Activated T-cell treated with anti-CD3 and anti-CD28 coated beads for 48 hours (primary cell): ENCODE measurements around the gene BOD1L1.
"Not testable (repeated sequence)": the region's sequence is repeated elsewhere in the genome, so short reads cannot be mapped to it uniquely, and the experiment has no call there.

Experiments used
- DNase-seq: peaks from one replicate; pipeline ENCODE4 v3.0.0-alpha.2; 2020; ENCODE audit warnings: low read depth

BOD1L1 gene

GRCh38 chr4:13618212-13618806 is 9.2 kb downstream of the BOD1L1 start:
- DNase-seq: no peak

- no peak for DNase-seq
Observed at GRCh38 chr4:13617801-13618200, 9.7 kb downstream of the BOD1L1 start.

GRCh38 chr4:13616597-13616996 is 10.9 kb downstream of the BOD1L1 start:
- DNase-seq: no peak

- DNase-seq: no peak
Observed at GRCh38 chr4:13615161-13615560, 12.4 kb downstream of the BOD1L1 start.

GRCh38 chr4:13612569-13612968 is 15.0 kb downstream of the BOD1L1 start:
- no peak for DNase-seq

GRCh38 chr4:13611283-13611842 is 16.2 kb downstream of the BOD1L1 start:
- no peak for DNase-seq

- no peak for DNase-seq
Observed at GRCh38 chr4:13605330-13605729, 22.2 kb downstream of the BOD1L1 start.

GRCh38 chr4:13601848-13602247 is 25.7 kb downstream of the BOD1L1 start:
- DNase-seq: no peak

GRCh38 chr4:13601048-13601447 is 26.5 kb downstream of the BOD1L1 start:
- DNase-seq: no peak

GRCh38 chr4:13599159-13599558 is 28.4 kb downstream of the BOD1L1 start:
- DNase-seq: no peak

GRCh38 chr4:13597604-13598003 is 29.9 kb downstream of the BOD1L1 start:
- DNase-seq: no peak

- no peak for DNase-seq
Observed at GRCh38 chr4:13597141-13597540, 30.4 kb downstream of the BOD1L1 start.

GRCh38 chr4:13592220-13592619 is 35.3 kb downstream of the BOD1L1 start:
- no peak for DNase-seq

GRCh38 chr4:13590766-13591165 is 36.8 kb downstream of the BOD1L1 start:
- DNase-seq: no peak

- no peak for DNase-seq
Observed at GRCh38 chr4:13588954-13589353, 38.6 kb downstream of the BOD1L1 start.

- no peak for DNase-seq
Observed at GRCh38 chr4:13584481-13584880, 43.0 kb downstream of the BOD1L1 start.

- no peak for DNase-seq
Observed at GRCh38 chr4:13580036-13580435, 47.5 kb downstream of the BOD1L1 start.

GRCh38 chr4:13577660-13578059 is 49.9 kb downstream of the BOD1L1 start:
- DNase-seq: no peak

GRCh38 chr4:13570916-13571315 is 56.6 kb downstream of the BOD1L1 start:
- no peak for DNase-seq

- DNase-seq: no peak
Observed at GRCh38 chr4:13567125-13567524, 60.4 kb downstream of the BOD1L1 start.

- no peak for DNase-seq
Observed at GRCh38 chr4:13562876-13563275, 64.6 kb downstream of the BOD1L1 start.

GRCh38 chr4:13561673-13562072 is 65.9 kb downstream of the BOD1L1 start:
- no peak for DNase-seq

- not testable (repeated sequence) for DNase-seq
Observed at GRCh38 chr4:13560111-13560510, 67.4 kb downstream of the BOD1L1 start.

- no peak for DNase-seq
Observed at GRCh38 chr4:13559413-13559812, 68.1 kb downstream of the BOD1L1 start.
